ENCODE measurements around the gene SLC1A5. TPM values are rescaled to one million over a fixed set of nuclear protein-coding genes. Genes with fewer than 3 reads are reported as not detected.

Gene SLC1A5
- total and polyA plus RNA-seq, 4 donors: 38.2 to 216 (median 106) TPM

DNA sequence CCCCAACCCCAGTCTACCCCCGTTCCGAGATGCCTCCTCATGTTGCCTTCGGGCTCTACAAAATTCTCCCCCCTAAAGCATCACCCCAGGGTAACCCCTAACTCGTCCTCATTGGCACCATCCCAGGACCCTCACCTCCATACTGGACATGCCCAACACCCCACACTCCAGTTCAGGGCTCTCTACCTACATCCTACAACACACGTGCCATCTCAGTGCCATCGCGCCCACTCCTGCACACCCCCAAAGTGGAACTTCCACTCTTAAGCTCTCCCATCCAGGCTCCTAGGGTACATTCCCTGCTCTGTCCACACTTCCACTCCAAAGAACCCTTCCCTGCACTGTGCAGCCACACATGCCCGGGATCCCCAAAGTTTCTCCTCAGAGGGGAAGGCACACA lies 43.4 kb downstream of the SLC1A5 start:
- Histone ChIP-seq H3K9me3 (ENCODE audit: control insufficient read depth in 4 of 4, insufficient read depth in 3 of 4, low read length in 3 of 4) (no peaks in the 10 kb centered on the region), H3K9ac (ENCODE audit: insufficient read depth in 1 of 2, low read length in 2 of 2) (peak overlapping the region; percentile 48 to 73), H3K27me3 (ENCODE audit: control insufficient read depth in 3 of 3, insufficient read depth in 3 of 3, low read length in 2 of 3) (no peaks in the 10 kb centered on the region), H3K27ac (ENCODE audit: low read depth in 1 of 2, low read length in 1 of 2) (no peak overlapping the region), H3K4me3 (peak overlapping the region; percentile 79), H3K36me3 (ENCODE audit: control insufficient read depth in 4 of 4, insufficient read depth in 4 of 4, low read length in 4 of 4) (peaks cover 0 to 3% (median 1%) of the 10 kb centered on the region in 4 donors), H3K4me1 (ENCODE audit: control insufficient read depth in 5 of 5, insufficient read depth in 5 of 5, low read length in 5 of 5) (peaks cover 5 to 30% (median 6%) of the 10 kb centered on the region in 5 donors)
- TF ChIP-seq, protein P1, sequence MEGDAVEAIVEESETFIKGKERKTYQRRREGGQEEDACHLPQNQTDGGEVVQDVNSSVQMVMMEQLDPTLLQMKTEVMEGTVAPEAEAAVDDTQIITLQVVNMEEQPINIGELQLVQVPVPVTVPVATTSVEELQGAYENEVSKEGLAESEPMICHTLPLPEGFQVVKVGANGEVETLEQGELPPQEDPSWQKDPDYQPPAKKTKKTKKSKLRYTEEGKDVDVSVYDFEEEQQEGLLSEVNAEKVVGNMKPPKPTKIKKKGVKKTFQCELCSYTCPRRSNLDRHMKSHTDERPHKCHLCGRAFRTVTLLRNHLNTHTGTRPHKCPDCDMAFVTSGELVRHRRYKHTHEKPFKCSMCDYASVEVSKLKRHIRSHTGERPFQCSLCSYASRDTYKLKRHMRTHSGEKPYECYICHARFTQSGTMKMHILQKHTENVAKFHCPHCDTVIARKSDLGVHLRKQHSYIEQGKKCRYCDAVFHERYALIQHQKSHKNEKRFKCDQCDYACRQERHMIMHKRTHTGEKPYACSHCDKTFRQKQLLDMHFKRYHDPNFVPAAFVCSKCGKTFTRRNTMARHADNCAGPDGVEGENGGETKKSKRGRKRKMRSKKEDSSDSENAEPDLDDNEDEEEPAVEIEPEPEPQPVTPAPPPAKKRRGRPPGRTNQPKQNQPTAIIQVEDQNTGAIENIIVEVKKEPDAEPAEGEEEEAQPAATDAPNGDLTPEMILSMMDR (IDR thresholded peaks at IDR 0.05; ENCODE audit: control extremely low read depth, extremely low read depth): no peak
- WGBS, 2 donors: 18 to 31% methylated on average over 8 of the region's 8 CpGs
- no peak for DNase-seq
- ATAC-seq (ENCODE audit: insufficient read depth, low FRiP score): no peak

DNA sequence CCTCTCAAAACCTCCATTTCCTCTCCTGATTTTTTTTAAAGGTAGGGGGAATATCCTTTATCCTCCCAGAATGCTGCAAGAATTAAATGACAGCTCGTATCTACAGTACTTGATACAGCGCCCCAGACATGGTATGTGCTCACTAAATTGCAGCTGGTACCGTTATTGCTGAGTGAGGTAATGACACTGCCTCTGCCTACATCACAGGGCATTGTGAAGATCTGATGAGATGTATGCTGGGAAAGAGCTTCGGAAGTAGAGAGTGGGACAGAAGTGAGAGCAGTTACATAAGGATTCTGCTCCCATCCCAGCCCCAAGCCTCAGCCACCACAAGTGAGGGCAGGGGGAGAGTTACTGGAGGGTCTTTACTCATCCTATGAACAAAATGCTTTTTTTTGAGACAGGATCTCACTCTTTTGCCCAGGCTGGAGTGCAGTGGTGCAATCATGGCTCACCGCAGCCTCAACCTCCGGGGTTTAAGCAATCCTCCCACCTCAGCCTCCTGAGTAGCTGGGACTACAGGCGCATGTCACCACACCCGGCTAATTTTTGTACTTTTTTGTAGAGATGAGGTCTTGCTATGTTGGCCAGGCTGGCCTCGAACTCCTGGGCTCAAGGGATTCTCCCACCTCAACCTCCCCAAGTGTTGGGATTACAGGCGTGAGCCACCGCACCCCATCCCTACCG lies 44.2 kb downstream of the SLC1A5 start:
- Histone ChIP-seq H3K27me3 (ENCODE audit: control insufficient read depth in 3 of 3, insufficient read depth in 3 of 3, low read length in 2 of 3) (no peaks in the 10 kb centered on the region), H3K9ac (ENCODE audit: insufficient read depth in 1 of 2, low read length in 2 of 2) (no peak overlapping the region), H3K9me3 (ENCODE audit: control insufficient read depth in 4 of 4, insufficient read depth in 3 of 4, low read length in 3 of 4) (no peaks in the 10 kb centered on the region), H3K4me3 (no peak overlapping the region), H3K27ac (ENCODE audit: low read depth in 1 of 2, low read length in 1 of 2) (no peak overlapping the region), H3K36me3 (ENCODE audit: control insufficient read depth in 4 of 4, insufficient read depth in 4 of 4, low read length in 4 of 4) (peaks cover 0 to 4% (median 1%) of the 10 kb centered on the region in 4 donors), H3K4me1 (ENCODE audit: control insufficient read depth in 5 of 5, insufficient read depth in 5 of 5, low read length in 5 of 5) (peaks cover 5 to 37% (median 13%) of the 10 kb centered on the region in 5 donors)
- DNase-seq (no peak), ATAC-seq (ENCODE audit: insufficient read depth, low FRiP score) (no peak)
- TF ChIP-seq, protein P1 (IDR thresholded peaks at IDR 0.05; ENCODE audit: control extremely low read depth, extremely low read depth): no peak
- WGBS, 2 donors: 70 to 80% methylated on average over 12 of the region's 12 CpGs

- Histone ChIP-seq H3K27me3 (ENCODE audit: control insufficient read depth in 3 of 3, insufficient read depth in 3 of 3, low read length in 2 of 3) (no peaks in the 10 kb centered on the region), H3K9me3 (ENCODE audit: control insufficient read depth in 4 of 4, insufficient read depth in 3 of 4, low read length in 3 of 4) (no peaks in the 10 kb centered on the region), H3K9ac (ENCODE audit: insufficient read depth in 1 of 2, low read length in 2 of 2) (no peak overlapping the region), H3K4me1 (ENCODE audit: control insufficient read depth in 5 of 5, insufficient read depth in 5 of 5, low read length in 5 of 5) (peaks cover 6 to 47% (median 16%) of the 10 kb centered on the region in 5 donors), H3K36me3 (ENCODE audit: control insufficient read depth in 4 of 4, insufficient read depth in 4 of 4, low read length in 4 of 4) (peaks cover 0 to 13% (median 3%) of the 10 kb centered on the region in 4 donors), H3K27ac (ENCODE audit: low read depth in 1 of 2, low read length in 1 of 2) (no peak overlapping the region), H3K4me3 (no peak overlapping the region)
- DNase-seq (peak in 1 of 3 donors; percentile 53), ATAC-seq (ENCODE audit: insufficient read depth, low FRiP score) (no peak)
- 66 to 67% methylated on average over 4 of the region's 4 CpGs for WGBS, 2 donors
- TF ChIP-seq, protein P1 (IDR thresholded peaks at IDR 0.05; ENCODE audit: control extremely low read depth, extremely low read depth): no peak
These were observed 45.4 kb downstream of the SLC1A5 start for GRCh38 chr19:46742926-46743480.
